Stimulated activated CD4-positive, alpha-beta T cell treated with anti-CD3 and anti-CD28 coated beads, Interleukin-1b, Interleukin-23, amount 100 ng/mL, for 48 hours (primary cell): ENCODE data around the gene BTBD10.

Experiments
- DNase-seq: peaks from one replicate; pipeline ENCODE4 v3.0.0-alpha.2; 2020

BTBD10 gene

GRCh38 chr11:13462901-13463778, at the start of gene BTBD10:
BTBD10 (minus strand) TSS chr11:13463222; CDS start chr11:13445124, 18,098 bp downstream.
- DNase-seq = peak; percentile 92

- DNase-seq = no peak
Observed at GRCh38 chr11:13503393-13503792, 40.4 kb upstream of the BTBD10 start.

- no peak for DNase-seq
Observed at GRCh38 chr11:13502492-13502891, 39.5 kb upstream of the BTBD10 start.

- DNase-seq = no peak
Observed at GRCh38 chr11:13495929-13496328, 32.9 kb upstream of the BTBD10 start, which contains the start of gene PTH. PTH (minus strand) TSS chr11:13495997; CDS start chr11:13492855, 3,142 bp downstream.

- no peak for DNase-seq
Observed at GRCh38 chr11:13494051-13494450, 31.0 kb upstream of the BTBD10 start.

- no peak for DNase-seq
Observed at GRCh38 chr11:13487661-13488030, 24.6 kb upstream of the BTBD10 start.

- peak; percentile 74 for DNase-seq
Observed at GRCh38 chr11:13486926-13487660, 24.1 kb upstream of the BTBD10 start.

GRCh38 chr11:13480198-13480597, 17.2 kb upstream of the BTBD10 start:
- no peak for DNase-seq

GRCh38 chr11:13479688-13480087, 16.7 kb upstream of the BTBD10 start:
- DNase-seq = no peak

GRCh38 chr11:13475091-13475490, 12.1 kb upstream of the BTBD10 start:
- DNase-seq = no peak

- no peak for DNase-seq
Observed at GRCh38 chr11:13473013-13473722, 10.1 kb upstream of the BTBD10 start.

- DNase-seq = no peak
Observed at GRCh38 chr11:13468750-13469149, 5.7 kb upstream of the BTBD10 start.

- DNase-seq = no peak
Observed at GRCh38 chr11:13465909-13466371, 2.9 kb upstream of the BTBD10 start.

GRCh38 chr11:13463779-13464290, 813 bp upstream of the BTBD10 start:
- no peak for DNase-seq

- DNase-seq = peak; percentile 57
Observed at GRCh38 chr11:13462311-13462900, 616 bp downstream of the BTBD10 start.

GRCh38 chr11:13461291-13461690, 1.7 kb downstream of the BTBD10 start:
- no peak for DNase-seq

- DNase-seq = no peak
Observed at GRCh38 chr11:13450832-13451397, 12.1 kb downstream of the BTBD10 start.

- DNase-seq = no peak
Observed at GRCh38 chr11:13449522-13449921, 13.5 kb downstream of the BTBD10 start.

GRCh38 chr11:13448876-13449275, 14.1 kb downstream of the BTBD10 start:
- no peak for DNase-seq

- DNase-seq = no peak
Observed at GRCh38 chr11:13446444-13446843, 16.6 kb downstream of the BTBD10 start.

GRCh38 chr11:13445588-13445987, 17.4 kb downstream of the BTBD10 start:
- DNase-seq = no peak
